ENCODE data around the gene ATRNL1. TPM values are rescaled to one million over a fixed set of nuclear protein-coding genes. Genes with fewer than 3 reads are reported as not detected.

The ATRNL1 gene
- total RNA-seq, 2 donors from 2014 or later: 0.37 to 2.9 TPM

GRCh38 chr10:115422624-115423023, 329.5 kb downstream of the ATRNL1 start:
- intact Hi-C loops (cut with DNase I): no loop called here
- Histone ChIP-seq H3K9ac (ENCODE audit: low read depth in 2 of 2, low read length in 2 of 2) (no peak overlapping the region), H3K27me3 (no peaks in the 10 kb centered on the region), H3K36me3 (no peaks in the 10 kb centered on the region), H3K9me3 (no peaks in the 10 kb centered on the region), H3K4me3 (no peak overlapping the region), H3K27ac (no peak overlapping the region), H3K4me1 (no peaks in the 10 kb centered on the region)
- TF ChIP-seq, protein P1, sequence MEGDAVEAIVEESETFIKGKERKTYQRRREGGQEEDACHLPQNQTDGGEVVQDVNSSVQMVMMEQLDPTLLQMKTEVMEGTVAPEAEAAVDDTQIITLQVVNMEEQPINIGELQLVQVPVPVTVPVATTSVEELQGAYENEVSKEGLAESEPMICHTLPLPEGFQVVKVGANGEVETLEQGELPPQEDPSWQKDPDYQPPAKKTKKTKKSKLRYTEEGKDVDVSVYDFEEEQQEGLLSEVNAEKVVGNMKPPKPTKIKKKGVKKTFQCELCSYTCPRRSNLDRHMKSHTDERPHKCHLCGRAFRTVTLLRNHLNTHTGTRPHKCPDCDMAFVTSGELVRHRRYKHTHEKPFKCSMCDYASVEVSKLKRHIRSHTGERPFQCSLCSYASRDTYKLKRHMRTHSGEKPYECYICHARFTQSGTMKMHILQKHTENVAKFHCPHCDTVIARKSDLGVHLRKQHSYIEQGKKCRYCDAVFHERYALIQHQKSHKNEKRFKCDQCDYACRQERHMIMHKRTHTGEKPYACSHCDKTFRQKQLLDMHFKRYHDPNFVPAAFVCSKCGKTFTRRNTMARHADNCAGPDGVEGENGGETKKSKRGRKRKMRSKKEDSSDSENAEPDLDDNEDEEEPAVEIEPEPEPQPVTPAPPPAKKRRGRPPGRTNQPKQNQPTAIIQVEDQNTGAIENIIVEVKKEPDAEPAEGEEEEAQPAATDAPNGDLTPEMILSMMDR (IDR thresholded peaks at IDR 0.05): no peak
- DNase-seq: no peak

GRCh38 chr10:115427611-115428010, 334.4 kb downstream of the ATRNL1 start:
- H3K9ac ChIP-seq (ENCODE audit: low read depth in 2 of 2, low read length in 2 of 2): no peak overlapping the region
- intact Hi-C loops (cut with DNase I): no loop called here
- H3K27me3 ChIP-seq: no peaks in the 10 kb centered on the region
- H3K36me3 ChIP-seq: no peaks in the 10 kb centered on the region
- H3K9me3 ChIP-seq: no peaks in the 10 kb centered on the region
- TF ChIP-seq, protein P1 (IDR thresholded peaks at IDR 0.05): no peak
- DNase-seq: no peak
- H3K4me1 ChIP-seq: no peaks in the 10 kb centered on the region
- H3K27ac ChIP-seq: no peak overlapping the region
- H3K4me3 ChIP-seq: no peak overlapping the region

DNA sequence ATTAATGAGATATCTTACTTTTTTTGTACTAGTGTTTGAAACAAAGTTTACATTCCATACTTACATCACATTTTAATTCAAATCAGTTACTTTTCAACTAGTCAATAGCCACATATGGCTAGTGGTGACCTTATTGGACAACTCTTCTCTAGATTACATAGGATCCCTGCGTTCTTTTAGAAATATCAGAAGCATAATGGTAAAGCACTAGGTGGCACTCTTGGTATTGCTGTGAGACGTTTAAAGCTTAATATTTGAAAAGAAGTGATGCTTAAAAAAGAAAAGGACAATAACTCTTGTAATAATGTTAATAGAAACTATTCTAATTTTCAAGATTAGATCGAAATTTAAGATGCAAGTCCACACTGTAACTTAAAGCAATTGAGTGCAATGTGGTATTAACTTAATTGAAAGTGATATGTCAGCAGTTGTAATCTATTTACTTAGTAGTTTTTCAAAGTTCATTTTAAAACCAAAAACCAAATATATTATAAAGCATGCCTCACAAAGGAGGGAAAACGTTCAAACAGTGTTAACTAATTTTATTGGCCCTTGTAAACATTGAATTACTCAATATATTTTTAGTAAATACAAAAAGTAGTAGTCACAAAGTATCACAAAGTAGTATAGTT, 339.1 kb downstream of the ATRNL1 start:
- no peak overlapping the region for H3K4me3 ChIP-seq
- no peak overlapping the region for H3K27ac ChIP-seq
- no peak overlapping the region for H3K9ac ChIP-seq (ENCODE audit: low read depth in 2 of 2, low read length in 2 of 2)
- no peaks in the 10 kb centered on the region for H3K4me1 ChIP-seq
- TF ChIP-seq, protein P1 (IDR thresholded peaks at IDR 0.05): no peak
- intact Hi-C loops (cut with DNase I): no loop called here
- no peaks in the 10 kb centered on the region for H3K9me3 ChIP-seq
- no peaks in the 10 kb centered on the region for H3K27me3 ChIP-seq
- H3K36me3 ChIP-seq: no peaks in the 10 kb centered on the region
- no peak for DNase-seq

GRCh38 chr10:115436999-115437398, 343.8 kb downstream of the ATRNL1 start:
- no peak for DNase-seq

DNA sequence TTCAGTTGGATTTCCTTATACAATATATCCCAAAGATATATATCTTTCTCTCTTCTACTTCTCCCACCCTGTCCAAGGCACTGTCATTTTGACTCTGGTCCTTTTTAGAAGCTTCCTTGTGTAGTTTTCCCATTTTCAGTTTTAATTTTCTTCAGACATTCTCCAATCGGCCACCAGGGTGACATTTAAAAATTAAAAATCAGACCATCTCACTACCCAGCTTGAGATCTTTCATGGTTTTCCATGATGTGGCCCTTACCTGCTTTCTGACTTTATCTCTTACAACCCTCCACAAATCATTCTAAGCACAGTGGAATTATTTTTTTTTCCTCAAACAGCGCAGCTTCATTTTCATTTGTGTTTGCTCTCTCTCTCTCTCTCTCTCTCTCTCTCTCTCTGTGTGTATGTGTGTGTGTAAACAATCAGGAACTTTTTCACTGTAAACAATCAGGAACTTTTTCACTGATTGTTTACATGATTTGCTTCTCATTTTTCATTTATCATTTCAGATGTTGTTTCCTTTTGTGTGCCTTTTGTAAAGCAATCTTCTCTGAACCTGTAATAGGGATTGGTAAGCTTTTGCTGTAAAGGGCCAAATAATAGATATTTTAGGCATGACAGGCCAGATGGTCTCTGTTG, 348.9 kb downstream of the ATRNL1 start:
- intact Hi-C loops (cut with DNase I): no loop called here
- H3K27me3 ChIP-seq: no peaks in the 10 kb centered on the region
- no peak overlapping the region for H3K27ac ChIP-seq
- no peaks in the 10 kb centered on the region for H3K36me3 ChIP-seq
- TF ChIP-seq, protein P1 (IDR thresholded peaks at IDR 0.05): no peak
- H3K4me3 ChIP-seq: no peak overlapping the region
- H3K4me1 ChIP-seq: no peaks in the 10 kb centered on the region
- DNase-seq: no peak
- H3K9me3 ChIP-seq: no peaks in the 10 kb centered on the region
- H3K9ac ChIP-seq (ENCODE audit: low read depth in 2 of 2, low read length in 2 of 2): no peak overlapping the region

More at GRCh38 chr10:115436999-115437398, 343.8 kb downstream of the ATRNL1 start:
- H3K27me3 ChIP-seq: no peaks in the 10 kb centered on the region
- TF ChIP-seq, protein P1 (IDR thresholded peaks at IDR 0.05): no peak
- no peak overlapping the region for H3K9ac ChIP-seq (ENCODE audit: low read depth in 2 of 2, low read length in 2 of 2)
- H3K4me3 ChIP-seq: no peak overlapping the region
- H3K4me1 ChIP-seq: no peaks in the 10 kb centered on the region
- H3K27ac ChIP-seq: no peak overlapping the region
- no peaks in the 10 kb centered on the region for H3K36me3 ChIP-seq
- H3K9me3 ChIP-seq: no peaks in the 10 kb centered on the region
- intact Hi-C loops (cut with DNase I): no loop called here

Data from colonic mucosa (tissue), 4 donors.